ENCODE results near the gene NR5A2.
"Not testable (repeated sequence)": the region's sequence is repeated elsewhere in the genome, so short reads cannot be mapped to it uniquely, and the experiment has no call there.

Gene NR5A2

DNA sequence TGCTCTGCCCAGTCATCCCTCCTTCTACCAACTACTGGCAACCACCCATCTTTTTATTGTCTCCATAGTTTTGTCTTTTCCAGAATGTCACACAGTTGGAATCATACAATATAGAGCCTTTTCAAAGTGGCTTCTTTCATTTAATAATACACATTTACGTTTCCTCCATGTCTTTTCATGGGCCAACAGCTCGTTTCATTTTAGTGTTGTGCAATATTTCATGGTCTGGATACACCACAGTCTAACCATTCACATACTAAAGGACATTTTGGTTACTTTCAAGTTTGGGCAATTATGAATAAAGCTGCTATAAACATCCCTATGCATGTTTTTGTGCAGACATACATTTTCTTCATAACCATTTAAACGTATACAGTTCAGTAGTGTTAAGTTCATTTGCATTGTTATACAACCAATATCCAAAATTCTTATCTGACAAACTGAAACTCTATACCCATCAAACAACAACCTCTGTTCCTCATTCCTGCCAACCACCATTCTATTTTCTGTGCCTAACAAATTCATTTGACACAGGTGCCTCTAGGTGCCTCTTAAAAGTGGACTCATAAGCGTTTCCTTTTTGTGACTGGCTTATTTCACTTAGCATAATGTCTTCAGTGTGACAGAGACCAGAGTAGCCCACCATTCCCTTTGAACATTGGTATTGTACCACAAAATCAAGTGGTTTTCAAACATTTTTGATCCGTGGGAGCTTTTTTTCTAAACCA is 138.1 kb downstream of the NR5A2 start:
- DNase-seq (ENCODE audit: low spot score) = no peak

DNA sequence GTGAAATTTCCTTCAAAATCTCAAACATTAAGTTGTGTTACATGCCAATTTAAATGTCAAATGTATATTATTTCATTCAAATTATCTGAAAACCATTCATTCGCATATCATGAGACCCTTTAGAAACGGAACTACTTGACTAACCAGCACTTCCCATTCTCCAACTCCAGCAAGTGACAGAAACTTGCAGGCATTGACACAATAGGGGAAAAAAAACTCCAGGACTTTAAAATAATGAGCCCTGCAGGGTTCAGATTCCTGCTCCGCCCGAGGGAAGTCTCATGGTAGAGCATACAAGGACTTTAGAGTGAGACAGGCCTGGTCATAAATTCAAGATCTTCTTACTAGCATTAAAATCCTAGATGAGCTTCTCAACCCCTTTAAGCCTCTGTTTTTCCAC is 138.9 kb downstream of the NR5A2 start:
- DNase-seq (ENCODE audit: low spot score) = no peak

DNA sequence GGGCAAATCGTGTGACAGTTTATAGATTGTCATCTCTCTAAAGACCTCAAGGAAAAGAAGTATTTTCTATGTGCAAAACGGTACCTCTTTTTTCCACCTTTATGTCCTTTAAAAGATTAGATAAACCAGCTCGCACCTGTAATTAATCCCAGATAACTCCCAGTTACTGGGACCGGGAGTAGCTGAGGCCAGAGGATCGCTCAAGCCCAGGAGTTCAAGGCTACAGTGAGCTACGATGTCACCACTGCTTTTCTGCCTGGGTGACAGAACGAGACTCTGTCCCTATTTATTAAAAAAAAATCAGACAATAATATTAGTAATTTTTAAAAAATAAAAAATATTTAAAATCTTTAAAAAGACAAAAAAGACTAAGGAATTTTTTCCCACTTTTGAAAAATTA is 141.4 kb downstream of the NR5A2 start:
- DNase-seq (ENCODE audit: low spot score) = no peak

DNA sequence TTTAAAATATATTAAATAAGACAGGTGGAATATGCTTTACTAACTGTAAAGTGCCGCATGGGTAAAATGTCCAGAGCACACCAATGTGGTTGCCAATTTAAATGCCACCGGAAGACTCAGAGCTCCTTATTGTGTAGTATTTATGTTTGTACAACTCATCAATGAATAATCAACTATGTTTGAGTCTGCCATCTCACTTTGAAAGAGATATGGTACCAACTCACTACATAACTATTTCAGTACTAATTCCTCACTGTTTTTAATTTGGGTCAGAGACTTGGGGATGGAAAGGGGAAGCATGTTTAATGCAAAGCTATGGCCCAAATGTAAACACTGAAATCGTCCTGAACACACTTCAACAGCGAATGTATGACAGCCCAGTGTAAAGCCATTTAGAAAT is 144.8 kb downstream of the NR5A2 start:
- no peak for DNase-seq (ENCODE audit: low spot score)

DNA sequence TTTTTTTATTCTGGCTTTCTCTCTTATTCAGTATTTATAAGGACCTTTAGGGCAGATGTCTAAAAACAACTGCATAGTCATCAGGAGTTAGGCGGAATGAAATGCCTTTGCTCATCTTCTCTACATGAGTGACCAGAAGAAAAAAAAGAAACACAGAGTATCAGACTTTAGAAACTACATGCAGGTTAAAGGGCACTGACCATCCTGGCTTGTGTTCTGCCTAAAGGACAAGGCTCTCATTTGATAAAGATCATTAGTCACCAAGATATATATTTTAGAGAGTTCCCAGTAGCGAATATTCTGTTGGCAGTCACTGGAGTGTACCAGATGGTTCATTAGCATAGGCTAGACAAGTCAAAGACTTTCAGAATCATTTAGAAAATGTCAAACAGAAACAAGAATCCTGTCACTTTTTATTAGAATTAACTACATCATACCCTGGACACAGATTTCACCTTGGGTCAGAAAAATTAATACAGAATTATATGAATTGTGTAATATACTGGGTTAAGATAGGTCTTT is 145.6 kb downstream of the NR5A2 start:
- DNase-seq (ENCODE audit: low spot score) = no peak

DNA sequence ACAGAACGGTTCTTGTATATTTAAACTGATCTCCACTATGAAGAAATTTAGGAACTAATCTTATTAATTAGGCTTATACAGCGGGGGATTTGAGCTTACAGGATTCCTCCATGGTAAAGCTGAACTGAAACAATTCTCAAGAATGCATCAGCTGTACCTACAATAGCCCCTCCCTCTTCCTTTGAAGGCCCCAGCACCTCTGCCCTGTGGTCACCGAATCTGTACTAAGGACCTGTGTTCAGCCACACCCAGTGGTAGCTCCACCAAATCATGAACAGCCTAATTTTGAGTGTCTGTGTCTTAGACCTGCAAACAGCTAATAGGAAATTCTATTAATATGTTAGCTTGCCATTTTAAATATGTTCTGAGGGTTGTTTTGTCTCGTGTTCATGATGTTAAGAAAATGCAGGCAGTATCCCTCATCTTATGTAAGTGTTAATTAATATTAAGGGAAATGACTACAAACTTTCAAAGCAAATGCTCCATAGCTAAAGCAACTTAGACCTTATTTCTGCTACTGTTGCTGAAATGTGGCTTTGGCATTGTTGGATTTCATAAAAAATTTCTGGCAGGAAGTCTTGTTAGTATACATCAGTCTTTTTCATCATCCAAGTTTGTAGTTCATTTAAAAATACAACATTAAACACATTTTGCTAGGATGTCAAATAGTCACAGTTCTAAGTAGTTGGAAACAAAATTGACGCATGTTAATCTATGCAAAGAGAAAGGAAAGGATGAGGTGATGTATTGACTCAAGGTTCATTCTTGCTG is 147.2 kb downstream of the NR5A2 start:
- DNase-seq (ENCODE audit: low spot score) = no peak

DNA sequence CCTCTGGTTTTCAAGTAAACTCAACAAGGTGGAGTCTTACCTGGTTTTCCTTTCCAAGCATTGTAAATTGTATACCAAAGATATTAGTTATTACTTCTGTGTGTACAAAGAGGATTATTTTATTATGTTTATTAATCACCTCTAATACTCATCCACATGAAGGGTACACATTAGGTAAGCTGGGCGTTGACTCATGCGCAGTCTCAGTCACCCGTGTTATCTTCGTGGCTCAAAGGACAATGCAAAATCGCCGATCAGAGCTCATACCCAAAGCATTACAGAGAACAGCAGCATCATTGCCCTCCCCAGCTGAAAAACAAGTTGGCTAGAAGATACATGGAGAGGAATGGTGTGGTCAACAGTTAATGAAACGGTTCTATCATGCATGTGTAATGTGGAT is 148.7 kb downstream of the NR5A2 start:
- DNase-seq (ENCODE audit: low spot score) = no peak

DNA sequence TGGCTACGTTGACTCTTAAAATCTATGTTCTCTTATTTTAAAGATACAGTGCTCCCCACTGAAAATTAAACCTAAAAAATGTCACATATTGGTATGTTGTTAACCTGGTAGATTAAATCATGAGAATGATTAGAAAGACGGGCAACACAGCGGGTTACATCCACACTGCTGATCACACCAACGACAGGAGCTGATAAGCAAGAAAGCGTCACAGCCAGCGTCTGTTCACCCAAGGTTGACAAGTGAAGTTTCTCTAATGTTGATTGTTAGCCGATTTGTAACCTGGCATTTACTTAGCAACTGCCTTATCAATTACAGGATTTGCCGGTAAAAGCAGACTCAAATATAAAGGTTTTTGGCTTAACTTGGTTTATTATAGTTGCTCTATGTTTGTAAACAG is 149.3 kb downstream of the NR5A2 start:
- no peak for DNase-seq (ENCODE audit: low spot score)

DNA sequence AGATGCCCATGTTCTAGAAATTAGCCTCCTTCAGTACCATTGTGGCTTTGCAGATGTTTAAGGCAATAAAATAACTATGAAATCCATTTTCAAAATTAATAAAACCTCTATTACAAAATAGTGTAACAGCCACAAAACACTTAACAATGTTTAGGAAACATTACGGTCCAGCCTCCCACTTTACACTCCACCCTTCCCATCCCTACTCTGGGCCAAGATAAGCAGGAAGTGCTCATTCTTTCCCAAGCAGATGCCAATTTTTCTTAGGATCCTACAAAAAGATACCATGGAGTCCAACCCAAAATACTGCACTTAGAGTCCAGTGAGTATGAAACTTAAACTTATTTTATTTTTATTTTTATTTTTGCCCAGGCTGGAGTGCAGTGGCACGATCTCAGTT is 150.8 kb downstream of the NR5A2 start:
- no peak for DNase-seq (ENCODE audit: low spot score)

DNA sequence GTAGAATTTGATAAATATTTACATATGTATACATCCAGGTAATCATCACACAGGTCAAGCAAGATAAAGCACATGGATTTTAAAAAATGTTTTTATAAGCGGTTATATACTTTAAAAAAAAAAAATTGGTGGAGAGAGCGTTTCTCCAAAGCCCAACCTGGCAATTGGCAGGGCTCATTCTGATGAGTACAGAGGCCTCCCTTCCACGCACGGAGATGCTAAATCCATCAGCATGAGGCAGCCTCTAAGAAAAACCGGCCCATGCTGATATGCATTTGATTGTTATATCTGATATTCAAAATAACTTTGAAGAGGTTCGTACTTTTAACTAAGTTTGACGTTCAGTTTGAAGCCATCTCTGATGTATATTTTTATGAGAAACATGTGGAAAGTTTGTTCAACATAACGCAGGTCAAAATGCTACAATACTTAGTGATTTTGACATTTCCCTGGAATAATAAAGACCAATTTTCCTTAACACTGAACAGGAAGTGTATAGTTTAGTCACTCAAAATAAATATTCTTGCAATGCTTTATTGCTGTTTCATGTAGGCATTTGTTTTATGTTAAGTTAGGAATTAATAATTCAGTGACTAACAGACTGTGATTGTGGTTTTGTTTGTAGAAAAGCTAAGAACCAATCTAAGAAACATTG is 151.7 kb downstream of the NR5A2 start:
- peak; percentile 28 for DNase-seq (ENCODE audit: low spot score)

DNA sequence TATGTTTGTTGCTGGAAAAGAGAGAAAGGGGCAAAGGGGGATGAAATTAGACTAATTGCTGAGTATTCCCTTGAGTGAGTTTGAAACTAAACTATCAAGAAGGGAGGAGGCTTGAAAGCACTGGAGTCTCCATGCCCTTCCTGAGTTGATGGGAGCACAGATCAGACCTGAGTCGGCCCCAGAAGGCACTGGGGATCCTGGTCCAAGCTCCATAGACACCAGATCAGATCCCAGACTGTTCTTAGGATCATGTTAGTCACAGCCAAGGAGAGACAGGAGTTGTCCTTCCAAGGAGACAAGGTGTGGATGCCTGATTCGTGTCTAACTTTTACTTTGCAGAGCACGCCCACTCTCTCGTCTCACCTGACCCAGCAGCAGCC is 152.3 kb downstream of the NR5A2 start:
- no peak for DNase-seq (ENCODE audit: low spot score)

DNA sequence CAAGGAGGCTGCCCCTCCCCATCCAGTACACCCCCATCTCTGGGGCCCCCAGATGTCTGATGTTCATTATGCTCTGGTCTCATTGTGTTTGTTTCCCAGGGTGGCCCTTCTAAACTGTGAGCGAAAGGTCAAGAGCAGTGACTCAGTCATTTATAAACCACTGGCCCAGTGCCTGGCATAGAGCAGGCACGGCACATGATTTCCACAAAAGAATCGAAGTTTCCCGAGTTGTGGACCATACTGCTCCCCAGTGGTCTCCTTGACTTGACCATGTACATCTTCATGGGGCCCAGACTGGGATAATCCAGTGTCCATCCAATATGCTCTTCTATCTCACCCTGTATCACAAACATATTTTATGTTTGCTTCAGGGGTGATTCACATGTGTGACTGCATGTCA is 153.3 kb downstream of the NR5A2 start:
- no peak for DNase-seq (ENCODE audit: low spot score)

DNA sequence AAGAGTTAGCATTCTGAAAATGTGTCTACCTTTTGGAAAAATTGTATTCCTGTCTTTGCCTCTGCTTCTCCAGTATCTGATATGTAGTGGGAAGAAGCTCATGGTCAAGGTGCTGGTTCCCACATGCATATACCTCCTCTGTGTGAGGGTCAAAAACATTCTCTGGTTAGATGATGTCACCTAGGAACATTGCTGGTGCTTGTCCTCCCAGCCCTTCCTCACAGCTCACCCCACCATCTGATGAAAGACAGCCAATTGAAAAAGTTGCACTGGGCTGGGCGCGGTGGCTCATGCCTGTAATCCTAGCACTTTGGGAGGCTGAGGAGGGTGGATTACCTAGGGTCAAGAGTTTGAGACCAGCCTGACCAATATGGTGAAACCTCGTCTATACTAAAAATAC is 154.4 kb downstream of the NR5A2 start:
- no peak for DNase-seq (ENCODE audit: low spot score)

DNA sequence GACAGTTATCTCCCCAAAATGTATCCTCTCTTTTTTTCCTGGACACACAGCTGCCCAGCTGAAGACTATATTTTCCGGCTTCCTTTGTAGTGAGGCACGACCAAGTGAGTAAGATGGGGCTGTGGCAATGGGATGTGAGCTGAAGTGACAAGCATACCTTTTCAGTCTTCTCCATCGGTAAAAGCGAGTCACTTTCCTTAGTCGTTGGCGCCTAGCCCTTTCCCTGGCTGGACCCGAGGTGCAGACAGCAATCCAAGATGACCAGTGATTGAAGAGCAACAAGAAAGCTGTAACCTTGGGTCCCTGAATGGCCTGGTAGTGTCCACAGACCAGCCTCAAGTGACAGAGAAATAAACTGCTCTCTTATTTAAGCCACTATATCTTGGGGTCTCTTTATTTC is 155.2 kb downstream of the NR5A2 start:
- no peak for DNase-seq (ENCODE audit: low spot score)

DNA sequence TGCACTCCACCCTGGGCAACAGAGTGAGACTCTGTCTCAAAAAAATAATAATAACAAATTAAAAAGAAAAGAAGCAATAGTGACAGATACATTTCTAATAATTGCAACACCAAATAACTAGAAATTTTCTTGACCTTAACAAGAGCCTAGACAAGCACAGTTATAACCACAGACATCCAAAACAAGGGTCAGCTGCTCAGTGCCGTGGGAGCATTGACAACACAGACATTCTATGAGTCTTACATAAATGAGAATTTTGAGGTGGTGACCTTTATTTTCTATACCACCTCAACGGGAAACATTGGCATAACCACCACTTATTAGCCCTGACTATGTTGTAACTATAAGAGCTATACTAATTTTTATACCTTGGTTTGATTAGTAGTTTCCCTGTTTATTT is 156.1 kb downstream of the NR5A2 start:
- DNase-seq (ENCODE audit: low spot score) = no peak

DNA sequence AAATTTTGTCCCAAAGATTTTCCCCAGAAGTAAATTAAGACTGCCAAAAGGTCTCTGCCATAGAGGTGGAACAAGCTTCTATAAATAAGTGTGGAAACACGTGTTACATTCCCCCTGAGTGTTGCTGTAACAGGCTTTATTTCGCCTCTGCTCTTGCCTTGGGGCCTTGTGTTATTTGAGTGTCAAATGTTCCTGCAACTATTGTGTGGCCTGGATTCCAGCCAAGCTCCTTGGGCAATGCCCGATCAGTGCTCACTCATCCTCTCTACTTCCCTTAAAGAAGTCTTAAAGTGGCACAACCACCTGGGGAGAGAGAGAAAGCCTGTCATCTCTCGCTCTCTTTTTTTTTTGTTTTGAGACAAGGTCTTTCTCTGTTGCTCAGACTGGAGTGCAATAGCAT is 156.7 kb downstream of the NR5A2 start:
- no peak for DNase-seq (ENCODE audit: low spot score)

DNA sequence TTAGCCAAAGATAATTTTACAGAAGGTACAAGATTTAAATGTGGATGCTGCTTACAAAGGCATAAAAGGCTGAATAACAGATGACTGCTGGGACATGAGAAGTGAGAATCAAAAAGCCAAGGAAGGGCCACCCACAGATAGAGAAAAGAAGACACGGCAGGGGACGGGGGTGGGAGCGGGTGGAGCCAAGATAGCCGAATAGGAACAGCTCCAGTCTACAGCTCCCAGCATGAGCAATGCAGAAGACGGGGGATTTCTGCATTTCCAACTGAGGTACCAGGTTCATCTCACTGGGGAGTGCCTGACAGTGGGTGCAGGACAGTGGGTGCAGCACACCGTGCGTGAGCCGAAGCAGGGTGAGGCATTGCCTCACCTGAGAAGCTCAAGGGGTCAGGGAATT is 157.7 kb downstream of the NR5A2 start:
- DNase-seq (ENCODE audit: low spot score) = not testable (repeated sequence)

DNA sequence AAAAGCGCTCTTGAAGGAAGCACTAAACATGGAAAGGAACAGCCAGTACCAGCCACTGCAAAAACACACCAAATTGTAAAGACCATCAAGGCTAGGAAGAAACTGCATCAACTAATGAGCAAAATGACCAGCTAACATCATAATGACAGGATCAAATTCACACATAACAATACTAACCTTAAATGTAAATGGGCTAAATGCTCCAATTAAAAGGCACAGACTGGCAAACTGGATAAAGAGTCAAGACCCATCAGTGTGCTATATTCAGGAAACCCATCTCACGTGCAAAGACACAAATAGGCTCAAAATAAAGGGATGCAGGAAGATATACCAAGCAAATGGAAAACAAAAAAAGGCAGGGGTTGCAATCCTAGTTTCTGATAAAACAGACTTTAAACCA is 159.8 kb downstream of the NR5A2 start:
- not testable (repeated sequence) for DNase-seq (ENCODE audit: low spot score)

DNA sequence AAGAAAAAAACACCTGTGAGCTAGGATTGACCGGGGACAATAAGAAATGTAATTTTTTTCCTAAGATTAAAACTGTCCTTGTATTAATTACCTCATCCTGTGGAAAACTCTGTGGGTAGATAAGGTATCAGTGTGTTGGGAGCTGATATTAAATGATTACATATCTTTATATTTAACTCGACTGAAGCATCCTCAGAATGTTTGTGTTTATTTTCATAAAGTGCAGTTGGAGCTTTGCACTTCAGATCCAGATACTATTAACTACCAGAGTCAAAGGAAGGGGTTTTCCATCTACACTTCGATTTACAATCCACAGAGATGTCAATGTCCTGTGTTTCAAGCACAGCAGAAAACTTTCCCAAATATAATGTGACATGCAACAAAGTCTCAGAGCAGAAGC is 164.5 kb downstream of the NR5A2 start:
- DNase-seq (ENCODE audit: low spot score) = no peak

DNA sequence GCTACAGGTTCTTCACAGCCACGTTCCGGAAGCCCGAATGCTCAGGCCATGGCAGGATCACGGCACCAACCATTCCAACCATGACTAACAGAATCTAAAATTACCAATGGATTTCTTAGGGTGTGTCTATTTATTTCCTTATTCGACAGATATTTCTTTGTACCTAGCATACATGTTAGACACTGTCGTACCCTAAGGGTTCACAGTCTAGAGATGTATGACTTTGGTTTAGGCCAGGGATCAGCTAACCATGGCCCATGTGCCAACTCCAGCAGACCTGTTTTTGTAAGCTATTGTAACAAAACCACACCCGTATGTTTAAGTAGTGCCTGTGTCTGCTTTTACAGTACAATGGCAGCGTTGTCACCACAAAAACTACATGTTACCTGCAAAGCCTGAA is 167.0 kb downstream of the NR5A2 start:
- no peak for DNase-seq (ENCODE audit: low spot score)

DNA sequence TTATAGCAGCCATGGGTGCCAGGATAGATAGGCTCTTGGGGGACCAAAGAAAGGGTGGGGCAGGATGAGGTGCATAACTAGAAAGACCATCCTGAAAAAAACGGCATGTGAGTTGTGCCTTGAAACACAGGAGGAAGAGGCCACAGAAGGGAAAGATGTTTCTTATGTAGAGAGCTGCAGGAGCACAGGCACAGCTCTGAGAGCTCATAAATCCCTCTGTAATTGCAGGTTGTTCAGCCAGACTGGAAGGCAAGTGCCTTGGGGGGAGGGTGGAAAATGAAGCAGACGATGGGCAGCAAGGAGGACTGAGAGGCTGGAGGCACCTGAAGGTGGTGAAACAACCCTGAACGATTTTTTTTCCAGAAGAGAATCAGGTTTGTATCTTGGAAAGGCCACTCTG is 170.7 kb downstream of the NR5A2 start:
- DNase-seq (ENCODE audit: low spot score) = no peak

DNA sequence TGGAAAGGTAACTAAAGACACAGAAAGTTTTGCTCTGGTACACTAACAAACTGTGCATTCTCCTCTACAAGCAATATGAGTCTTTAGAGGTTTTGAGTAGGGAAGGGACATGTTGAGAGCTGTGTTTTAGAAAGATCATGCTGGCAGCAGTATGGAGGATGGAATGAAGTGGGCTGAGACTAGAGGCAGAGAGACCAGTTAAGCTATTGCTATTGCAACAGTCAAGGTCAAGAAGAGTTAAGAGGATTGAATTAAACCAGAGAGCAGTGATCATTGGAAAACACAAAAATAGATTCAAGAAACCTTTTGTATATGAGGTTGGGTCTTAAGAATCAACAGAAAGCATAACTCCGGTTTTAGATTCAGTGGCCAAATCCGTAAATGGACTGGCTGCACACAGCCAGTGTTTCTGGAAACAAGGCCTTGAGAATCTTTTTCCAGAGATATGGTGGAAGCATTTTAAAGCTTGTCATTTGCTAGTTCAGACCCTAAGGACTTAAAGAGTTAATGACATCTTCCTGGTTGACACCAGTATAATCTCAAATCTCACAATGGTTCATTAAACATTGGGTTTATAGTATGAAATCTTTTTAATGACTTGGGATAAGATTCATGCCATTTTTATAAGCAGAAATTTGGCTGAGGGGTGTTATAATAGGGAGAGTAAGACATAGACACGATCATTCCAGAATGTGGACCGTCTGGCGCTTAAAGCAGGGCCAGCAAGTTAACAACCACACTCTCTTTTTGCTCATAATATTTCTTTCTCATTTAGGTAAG is 177.9 kb downstream of the NR5A2 start:
- DNase-seq (ENCODE audit: low spot score) = no peak
